Mesodermal cell (in vitro differentiated cells): ENCODE data around the gene NIM1K.
"Not testable (repeated sequence)": the region's sequence is repeated elsewhere in the genome, so short reads cannot be mapped to it uniquely, and the experiment has no call there.

Experiments used
- H3K27ac ChIP-seq: 2 replicates; pipeline ENCODE4 v1.7.0; 2013; ENCODE audit warnings: mild to moderate bottlenecking, low read depth, low read length, moderate library complexity; ENCODE audit not compliant: severe bottlenecking
- H3K36me3 ChIP-seq: 2 replicates; pipeline ENCODE4 v1.7.1; 2013; ENCODE audit warnings: mild to moderate bottlenecking, low read length, moderate library complexity; ENCODE audit not compliant: control insufficient read depth, insufficient read depth
- H3K4me1 ChIP-seq: one replicate; pipeline ENCODE4 v1.7.1; 2013; ENCODE audit warnings: mild to moderate bottlenecking, low read length; ENCODE audit not compliant: insufficient read depth, control insufficient read depth, poor library complexity, severe bottlenecking
- H3K4me3 ChIP-seq: 2 replicates; pipeline ENCODE4 v1.7.0; 2013; ENCODE audit warnings: low read length, control low read depth, mild to moderate bottlenecking; ENCODE audit not compliant: insufficient read depth, poor library complexity, severe bottlenecking; ENCODE audit errors: extremely low read depth
- H3K9me3 ChIP-seq: 2 replicates; pipeline ENCODE4 v1.7.1; 2013; ENCODE audit warnings: mild to moderate bottlenecking, low read length, moderate library complexity; ENCODE audit not compliant: control insufficient read depth
- WGBS, 2 experiments: methylation state at CpG; one replicate each; pipeline ENCODE4 v1.1.5; 2013; ENCODE audit warnings: missing lambda C conversion rate in 2 of 2; ENCODE audit not compliant: insufficient coverage in 2 of 2; 5-methylcytosine and 5-hydroxymethylcytosine counted together

Gene NIM1K

GRCh38 chr5:43157068-43157467, 35.0 kb upstream of the NIM1K start:
- Histone ChIP-seq H3K4me1 (no peaks in the 10 kb centered on the region), H3K4me3 (no peak overlapping the region), H3K9me3 (no peaks in the 10 kb centered on the region), H3K27ac (no peak overlapping the region), H3K36me3 (peaks cover 59% of the 10 kb centered on the region)
- WGBS, 2 experiments, result 82 to 96% methylated on average over 2 of the region's 3 CpGs

- H3K36me3 ChIP-seq, result peaks cover 56% of the 10 kb centered on the region
- no peaks in the 10 kb centered on the region for H3K4me1 ChIP-seq
- H3K9me3 ChIP-seq, result no peaks in the 10 kb centered on the region
- no peak overlapping the region for H3K27ac ChIP-seq
- no peak overlapping the region for H3K4me3 ChIP-seq
- WGBS, 2 experiments, result 90 to 95% methylated on average over 4 to 5 of the region's 5 CpGs
These were observed 30.8 kb upstream of the NIM1K start for GRCh38 chr5:43161244-43161643.

GRCh38 chr5:43164801-43165200, 27.2 kb upstream of the NIM1K start:
- H3K27ac ChIP-seq, H3K4me1 ChIP-seq, H3K4me3 ChIP-seq, H3K9me3 ChIP-seq: not testable (repeated sequence)
- peaks cover 60% of the 10 kb centered on the region for H3K36me3 ChIP-seq
- WGBS, 2 experiments, result 94 to 97% methylated on average over 3 to 4 of the region's 5 CpGs

- 100% methylated on average over 1 of the region's 1 CpG; no CpG with 5 or more reads in 1 of the 2 experiments for WGBS, 2 experiments
- peaks cover 58% of the 10 kb centered on the region for H3K36me3 ChIP-seq
These were observed 26.7 kb upstream of the NIM1K start for GRCh38 chr5:43165323-43165722.

GRCh38 chr5:43168175-43168574, 23.9 kb upstream of the NIM1K start:
- H3K36me3 ChIP-seq, result peaks cover 67% of the 10 kb centered on the region
- H3K4me1 ChIP-seq, result no peaks in the 10 kb centered on the region
- no peak overlapping the region for H3K4me3 ChIP-seq
- H3K27ac ChIP-seq, result no peak overlapping the region
- WGBS, 2 experiments, result 89 to 91% methylated on average over 1 of the region's 2 CpGs
- no peaks in the 10 kb centered on the region for H3K9me3 ChIP-seq

More at GRCh38 chr5:43165323-43165722, 26.7 kb upstream of the NIM1K start:
- no peaks in the 10 kb centered on the region for H3K4me1 ChIP-seq
- no peak overlapping the region for H3K4me3 ChIP-seq
- H3K27ac ChIP-seq, result no peak overlapping the region
- no peaks in the 10 kb centered on the region for H3K9me3 ChIP-seq

GRCh38 chr5:43171451-43171850, 20.6 kb upstream of the NIM1K start:
- H3K27ac ChIP-seq, result no peak overlapping the region
- H3K4me1 ChIP-seq, result no peaks in the 10 kb centered on the region
- no peak overlapping the region for H3K4me3 ChIP-seq
- H3K9me3 ChIP-seq, result no peaks in the 10 kb centered on the region
- peaks cover 70% of the 10 kb centered on the region for H3K36me3 ChIP-seq
- 94 to 96% methylated on average over 6 to 8 of the region's 8 CpGs for whole genome bisulfite sequencing, 2 experiments

DNA sequence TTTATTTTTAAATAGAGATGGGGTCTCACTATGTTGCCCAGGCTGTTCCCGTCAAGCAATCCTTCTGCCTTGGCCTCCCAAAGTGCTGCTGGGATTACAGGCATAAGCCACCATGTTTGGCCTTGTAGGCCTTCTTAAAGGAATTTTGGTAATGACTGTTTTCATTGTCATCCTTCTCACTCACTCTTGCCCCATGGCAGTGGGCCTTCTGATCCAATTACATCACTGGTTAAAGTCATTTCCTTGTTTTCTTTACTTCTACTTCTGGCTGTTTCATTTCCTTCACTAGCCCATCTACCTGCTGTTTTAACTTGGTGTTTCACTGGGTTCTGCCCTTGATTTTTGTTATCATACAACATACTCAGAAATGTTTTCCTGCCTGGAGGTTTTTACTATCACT, 20.1 kb upstream of the NIM1K start:
- no peak overlapping the region for H3K27ac ChIP-seq
- 100% methylated on average over 1 of the region's 1 CpG; no CpG with 5 or more reads in 1 of the 2 experiments for WGBS, 2 experiments
- no peak overlapping the region for H3K4me3 ChIP-seq
- H3K9me3 ChIP-seq, result no peaks in the 10 kb centered on the region
- peaks cover 73% of the 10 kb centered on the region for H3K36me3 ChIP-seq
- H3K4me1 ChIP-seq, result no peaks in the 10 kb centered on the region

GRCh38 chr5:43172779-43173178, 19.2 kb upstream of the NIM1K start:
- WGBS, 2 experiments, result no CpG with 5 or more reads among the region's 2 CpGs

DNA sequence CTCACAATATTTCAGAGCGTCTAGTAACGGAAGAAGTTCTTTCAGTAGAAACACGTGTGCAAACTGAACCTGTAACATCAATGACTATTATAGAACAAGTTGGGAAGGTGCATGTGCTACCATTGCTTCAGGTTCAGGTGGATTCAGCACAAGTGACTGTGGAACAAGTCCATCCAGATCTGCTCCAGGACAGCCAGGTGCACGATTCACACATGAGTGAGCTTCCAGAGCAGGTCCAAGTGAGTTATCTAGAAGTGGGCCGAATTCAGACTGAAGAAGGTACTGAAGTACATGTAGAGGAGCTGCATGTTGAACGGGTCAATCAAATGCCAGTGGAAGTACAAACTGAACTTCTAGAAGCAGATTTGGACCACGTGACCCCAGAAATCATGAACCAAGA, 17.4 kb upstream of the NIM1K start:
- no peak overlapping the region for H3K27ac ChIP-seq
- 90 to 97% methylated on average over 6 to 7 of the region's 7 CpGs for WGBS, 2 experiments
- no peak overlapping the region for H3K4me3 ChIP-seq
- H3K4me1 ChIP-seq, result no peaks in the 10 kb centered on the region
- peaks cover 63% of the 10 kb centered on the region for H3K36me3 ChIP-seq
- H3K9me3 ChIP-seq, result no peaks in the 10 kb centered on the region

More at GRCh38 chr5:43172779-43173178, 19.2 kb upstream of the NIM1K start:
- H3K27ac ChIP-seq, result no peak overlapping the region
- no peak overlapping the region for H3K4me3 ChIP-seq
- peaks cover 75% of the 10 kb centered on the region for H3K36me3 ChIP-seq
- no peaks in the 10 kb centered on the region for H3K9me3 ChIP-seq
- no peaks in the 10 kb centered on the region for H3K4me1 ChIP-seq

DNA sequence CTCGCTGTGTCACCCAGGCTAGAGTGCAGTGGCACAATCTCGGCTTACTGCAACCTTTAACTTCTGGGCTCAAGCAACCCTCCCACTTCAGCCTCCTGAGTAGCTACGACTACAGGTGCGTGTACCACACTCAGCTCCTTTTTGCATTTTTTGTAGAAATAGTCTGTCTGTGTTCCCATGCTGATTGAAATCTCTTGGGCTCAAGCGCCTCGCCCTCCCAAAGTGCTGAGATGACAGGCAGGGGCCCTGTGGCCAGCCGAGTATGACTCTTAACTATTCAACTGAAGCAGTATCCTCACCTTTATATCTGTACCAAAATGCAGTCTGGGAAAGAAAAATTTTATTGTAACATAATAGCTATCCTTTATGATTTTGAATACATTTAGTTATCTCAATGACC, 12.2 kb upstream of the NIM1K start:
- H3K9me3 ChIP-seq, result no peaks in the 10 kb centered on the region
- no peaks in the 10 kb centered on the region for H3K4me1 ChIP-seq
- 91 to 100% methylated on average over 4 of the region's 7 CpGs for WGBS, 2 experiments

DNA sequence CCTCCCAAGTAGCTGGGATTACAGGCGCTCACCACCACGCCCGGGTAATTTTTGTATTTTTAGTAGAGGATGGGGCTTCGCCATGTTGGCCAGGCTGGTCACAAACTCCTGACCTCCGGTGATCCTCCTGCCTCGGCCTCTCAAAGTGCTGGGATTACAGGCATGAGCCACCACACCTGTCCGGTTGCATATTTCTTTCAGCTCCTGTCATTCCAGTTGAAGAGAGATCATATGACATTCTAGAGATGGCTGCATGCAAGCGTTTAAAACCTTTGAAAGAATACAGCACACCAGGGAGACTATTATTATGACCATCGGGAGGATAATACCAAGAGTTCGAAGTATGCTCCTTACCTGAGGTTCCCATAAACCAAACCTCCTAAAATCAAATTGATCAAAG, 9.6 kb upstream of the NIM1K start:
- WGBS, 2 experiments, result 88 to 93% methylated on average over 7 to 9 of the region's 10 CpGs
- Histone ChIP-seq H3K4me3 (no peak overlapping the region), H3K4me1 (no peaks in the 10 kb centered on the region), H3K27ac (no peak overlapping the region), H3K36me3 (peaks cover 13% of the 10 kb centered on the region), H3K9me3 (no peaks in the 10 kb centered on the region)

More for the DNA sequence above, 12.2 kb upstream of the NIM1K start:
- H3K36me3 ChIP-seq, result peaks cover 30% of the 10 kb centered on the region
- no peak overlapping the region for H3K4me3 ChIP-seq
- no peak overlapping the region for H3K27ac ChIP-seq
